Mucosa of rectum (tissue), 2 donors: ENCODE measurements around the gene RCC1.

Experiments
- H3K27ac ChIP-seq, 2 donors: one replicate each; pipeline ENCODE4 v1.7.0; 2013; ENCODE audit warnings: inconsistent platforms in 2 of 2, low read depth in 2 of 2, low read length in 2 of 2
- H3K27me3 ChIP-seq, 2 donors: one replicate each; pipeline ENCODE4 v1.7.0; 2013; ENCODE audit warnings: low read length in 2 of 2; ENCODE audit not compliant: control insufficient read depth in 2 of 2, insufficient read depth in 2 of 2
- H3K36me3 ChIP-seq, 2 donors: one replicate each; pipeline ENCODE4 v1.7.0; 2013; ENCODE audit warnings: low read length in 2 of 2; ENCODE audit not compliant: control insufficient read depth in 2 of 2, insufficient read depth in 2 of 2
- H3K4me1 ChIP-seq, 2 donors: one replicate each; pipeline ENCODE4 v1.7.0; 2013; ENCODE audit warnings: low read length in 2 of 2, mild to moderate bottlenecking in 1 of 2; ENCODE audit not compliant: control insufficient read depth in 2 of 2, insufficient read depth in 2 of 2
- H3K4me3 ChIP-seq, 2 donors: one replicate each; pipeline ENCODE4 v1.7.0; 2013; ENCODE audit warnings: low read length in 2 of 2
- H3K9ac ChIP-seq, 2 donors: one replicate each; pipeline ENCODE4 v1.7.0; 2013; ENCODE audit warnings: low read length in 2 of 2, low read depth in 1 of 2, mild to moderate bottlenecking in 1 of 2
- H3K9me3 ChIP-seq, 2 donors: one replicate each; pipeline ENCODE4 v1.7.0; 2013; ENCODE audit warnings: low read length in 2 of 2; ENCODE audit not compliant: control insufficient read depth in 2 of 2
- donor health status: healthy.
- donor health status: Normal muscosa, but diverticular disease.

RCC1 gene

DNA sequence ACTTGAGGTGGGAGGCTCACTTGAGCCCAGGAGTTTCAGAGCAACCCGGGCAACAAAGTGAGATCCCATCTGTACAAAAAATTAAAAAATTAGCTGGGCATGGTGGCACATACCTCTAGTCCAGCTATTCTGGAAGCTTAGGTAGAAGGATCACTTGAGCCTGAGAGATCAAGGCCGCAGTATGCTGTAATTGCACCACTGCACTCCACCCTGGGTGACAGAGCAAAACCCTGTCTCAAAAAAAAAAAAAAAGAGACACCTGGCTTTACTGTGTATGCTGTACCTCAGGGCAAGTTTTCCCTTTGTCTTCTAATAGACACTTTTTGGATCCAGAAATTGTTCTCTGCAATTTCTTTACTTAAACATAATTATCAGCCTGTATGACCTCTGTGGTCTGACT, 23.1 kb upstream of the RCC1 start:
- Histone ChIP-seq H3K36me3 (peaks cover 25 to 39% of the 10 kb centered on the region in 2 donors), H3K9ac (no peak overlapping the region), H3K27me3 (no peaks in the 10 kb centered on the region)

DNA sequence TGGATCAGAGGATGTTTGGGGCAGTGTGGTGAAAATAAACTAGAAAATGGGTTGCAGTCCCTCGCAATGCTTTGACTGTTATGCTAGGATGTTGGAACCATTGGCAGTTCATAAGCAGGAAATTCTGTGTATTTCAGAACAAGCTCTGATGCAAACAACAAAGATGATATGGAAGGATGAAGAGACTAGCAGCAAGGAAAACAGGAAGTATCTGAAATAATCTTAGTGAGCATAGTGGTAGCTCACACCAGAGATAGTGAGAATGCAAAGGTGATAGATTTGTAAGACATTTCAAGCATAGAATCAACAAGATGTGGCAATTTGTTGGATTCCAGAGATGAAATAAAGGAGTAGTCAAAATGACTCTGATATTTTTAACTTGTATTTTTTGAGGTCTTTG, 11.1 kb upstream of the RCC1 start:
- Histone ChIP-seq H3K4me3 (no peak overlapping the region), H3K27ac (no peak overlapping the region), H3K36me3 (peaks cover 45 to 49% of the 10 kb centered on the region in 2 donors), H3K27me3 (no peaks in the 10 kb centered on the region), H3K9me3 (no peaks in the 10 kb centered on the region), H3K9ac (no peak overlapping the region), H3K4me1 (no peaks in the 10 kb centered on the region)

More for the DNA sequence above, 23.1 kb upstream of the RCC1 start:
- Histone ChIP-seq H3K27ac (no peak overlapping the region), H3K4me3 (no peak overlapping the region), H3K9me3 (no peaks in the 10 kb centered on the region), H3K4me1 (no peaks in the 10 kb centered on the region)

DNA sequence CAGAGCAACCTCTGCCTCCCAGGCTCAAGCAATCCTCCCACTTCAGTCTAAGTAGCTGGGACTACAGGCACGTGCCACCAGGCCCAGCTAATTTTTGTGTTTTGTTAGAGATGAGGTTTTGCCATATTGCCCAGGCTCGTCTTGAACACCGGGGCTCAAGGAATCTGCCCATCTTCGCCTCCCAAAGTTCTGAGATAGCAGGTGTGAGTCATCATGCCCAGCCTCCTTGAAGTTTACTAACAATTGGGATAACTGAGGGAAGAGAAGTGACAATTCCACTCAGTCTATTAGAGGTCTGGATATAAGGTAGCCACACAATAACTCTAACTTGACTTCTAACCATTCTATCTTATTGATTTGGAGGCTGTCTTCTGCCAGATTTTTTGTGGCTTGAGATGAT, 6.3 kb upstream of the RCC1 start:
- peaks cover 0 to 8% of the 10 kb centered on the region in 2 donors for H3K4me1 ChIP-seq
- H3K27me3 ChIP-seq, result no peaks in the 10 kb centered on the region
- no peaks in the 10 kb centered on the region for H3K9me3 ChIP-seq
- H3K36me3 ChIP-seq, result peaks cover 21 to 26% of the 10 kb centered on the region in 2 donors
- H3K27ac ChIP-seq, result no peak overlapping the region
- H3K4me3 ChIP-seq, result no peak overlapping the region
- H3K9ac ChIP-seq, result no peak overlapping the region

DNA sequence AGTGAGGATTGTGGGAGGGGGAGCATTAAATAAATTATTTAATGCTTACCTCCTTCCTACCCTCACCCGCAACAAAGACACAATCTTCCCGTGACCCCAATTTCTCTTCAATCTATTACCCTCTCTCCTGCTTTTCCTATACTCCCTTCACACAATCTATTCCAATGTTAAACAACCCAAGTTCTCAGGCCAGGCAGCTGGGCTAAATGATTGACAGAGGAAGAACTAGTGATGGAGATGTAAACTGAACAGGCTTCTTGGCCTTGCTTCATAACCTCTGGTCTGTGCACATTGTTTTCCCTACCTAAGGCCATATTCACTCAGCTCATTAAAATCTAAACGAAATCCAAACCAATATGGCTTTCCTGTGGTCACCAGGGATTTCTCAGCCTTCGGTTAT, 3.9 kb upstream of the RCC1 start:
- H3K27ac ChIP-seq, result no peak overlapping the region
- H3K27me3 ChIP-seq, result no peaks in the 10 kb centered on the region
- H3K9ac ChIP-seq, result no peak overlapping the region
- peaks cover 0 to 11% of the 10 kb centered on the region in 2 donors for H3K4me1 ChIP-seq
- H3K9me3 ChIP-seq, result no peaks in the 10 kb centered on the region
- no peak overlapping the region for H3K4me3 ChIP-seq
- peaks cover 7 to 9% of the 10 kb centered on the region in 2 donors for H3K36me3 ChIP-seq

DNA sequence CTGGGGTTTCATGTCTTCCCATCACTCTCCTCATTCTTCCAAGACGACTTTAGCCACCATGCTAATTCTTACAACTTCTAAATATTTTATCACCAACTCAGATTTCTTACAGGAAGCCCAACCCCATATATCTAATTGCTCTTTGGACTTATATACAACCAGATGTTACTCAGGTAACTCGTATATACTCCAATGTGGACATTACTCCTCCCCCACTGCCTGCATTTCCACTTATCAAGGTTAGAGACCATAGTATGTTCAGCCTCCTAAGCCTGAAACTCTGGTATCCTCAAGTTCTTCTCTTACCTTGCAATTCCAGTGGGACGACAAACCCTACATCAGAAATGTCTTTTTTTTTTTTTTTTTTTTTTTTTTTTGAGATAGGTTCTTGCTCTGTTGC, 2.7 kb upstream of the RCC1 start:
- Histone ChIP-seq H3K4me1 (peaks cover 5 to 22% of the 10 kb centered on the region in 2 donors), H3K27me3 (no peaks in the 10 kb centered on the region), H3K9ac (no peak overlapping the region)

DNA sequence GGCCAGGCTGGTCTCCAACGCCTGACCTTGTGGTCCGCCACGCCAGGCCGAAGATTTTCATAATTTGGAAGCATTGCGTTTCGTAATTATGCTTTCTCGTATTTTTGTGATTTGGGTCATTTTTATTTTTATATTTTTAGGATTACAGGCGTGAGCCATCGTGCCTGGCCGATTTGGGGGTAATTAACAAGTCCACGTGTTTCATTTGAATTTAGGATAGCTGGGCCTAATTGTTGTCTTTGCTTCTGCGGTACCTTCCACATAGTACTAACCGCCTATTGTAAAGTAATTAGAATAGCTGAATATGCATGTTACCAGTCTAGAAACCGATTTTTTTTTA, 1.0 kb downstream of the RCC1 start:
- Histone ChIP-seq H3K9ac (peak overlapping the region; percentile 84 to 94), H3K27me3 (no peaks in the 10 kb centered on the region), H3K9me3 (no peaks in the 10 kb centered on the region), H3K4me1 (peaks cover 28 to 30% of the 10 kb centered on the region in 2 donors), H3K36me3 (peaks cover 30 to 36% of the 10 kb centered on the region in 2 donors), H3K4me3 (peak overlapping the region; percentile 87 to 98), H3K27ac (peak overlapping the region; percentile 89 to 90)

More for the DNA sequence above, 2.7 kb upstream of the RCC1 start:
- Histone ChIP-seq H3K27ac (peak overlapping the region in 1 of 2 donors; percentile 34), H3K4me3 (no peak overlapping the region), H3K9me3 (no peaks in the 10 kb centered on the region), H3K36me3 (peaks cover 2 to 7% of the 10 kb centered on the region in 2 donors)

DNA sequence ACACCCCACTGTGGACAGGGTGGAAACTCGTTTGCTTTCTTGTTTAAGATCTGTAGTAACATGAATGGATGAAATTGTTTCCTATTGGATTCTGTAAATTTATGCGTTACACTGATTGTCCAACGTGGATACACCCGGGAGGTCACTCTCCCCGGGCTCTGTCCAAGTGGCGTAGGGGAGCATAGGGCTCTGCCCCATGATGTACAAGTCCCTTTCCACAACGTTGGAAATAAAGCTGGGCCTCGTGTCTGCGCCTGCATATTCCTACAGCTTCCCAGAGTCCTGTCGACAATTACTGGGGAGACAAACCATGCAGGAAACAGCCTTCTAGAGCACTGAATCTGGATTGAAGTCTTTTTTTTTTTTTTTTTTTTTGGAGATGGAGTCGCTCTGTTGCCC, 1.4 kb downstream of the RCC1 start:
- peak overlapping the region; percentile 84 to 94 for H3K9ac ChIP-seq
- peak overlapping the region; percentile 89 to 90 for H3K27ac ChIP-seq
- no peaks in the 10 kb centered on the region for H3K27me3 ChIP-seq
- peaks cover 32 to 39% of the 10 kb centered on the region in 2 donors for H3K36me3 ChIP-seq
- H3K4me1 ChIP-seq, result peaks cover 28 to 30% of the 10 kb centered on the region in 2 donors
- H3K9me3 ChIP-seq, result no peaks in the 10 kb centered on the region
- H3K4me3 ChIP-seq, result peak overlapping the region; percentile 87 to 98

DNA sequence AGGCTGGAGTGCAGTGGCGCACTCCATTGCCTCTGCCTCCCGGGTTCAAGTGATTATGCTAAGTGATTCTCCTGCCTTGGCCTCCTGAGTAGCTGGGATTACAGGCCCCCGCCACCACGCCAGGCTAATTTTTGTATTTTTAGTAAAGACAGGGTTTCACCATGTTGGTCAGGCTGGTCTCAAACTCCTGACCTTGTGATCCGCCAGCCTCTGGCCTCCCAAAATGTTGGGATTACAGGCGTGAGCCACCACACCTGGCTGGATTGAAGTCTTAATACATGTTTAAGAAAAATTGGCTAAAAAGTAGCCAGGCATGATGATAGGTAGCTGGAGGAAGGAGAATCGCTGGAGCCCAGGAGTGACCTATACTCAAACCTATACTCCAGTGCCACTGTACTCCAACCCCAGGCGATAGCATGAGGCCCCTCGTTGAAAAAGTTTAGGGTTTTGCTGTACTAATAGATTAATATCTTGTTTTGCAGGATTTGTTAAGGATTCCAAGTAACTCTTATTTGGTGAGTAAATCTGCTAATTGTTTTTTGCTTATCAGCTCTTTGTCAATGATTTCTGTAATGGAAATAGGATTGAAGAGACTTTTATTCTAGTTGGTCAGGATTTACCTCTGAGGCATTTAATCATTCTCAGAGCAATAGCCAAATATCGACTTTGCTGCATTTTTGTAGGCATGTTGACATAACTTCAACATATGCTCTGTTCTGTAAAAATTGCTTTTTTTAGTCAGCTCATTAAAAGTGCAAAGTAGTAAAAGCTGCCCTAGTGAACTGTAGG, 2.0 kb downstream of the RCC1 start:
- Histone ChIP-seq H3K4me3 (peak overlapping the region; percentile 87 to 98), H3K36me3 (peaks cover 37 to 44% of the 10 kb centered on the region in 2 donors), H3K27ac (peak overlapping the region; percentile 89 to 90), H3K4me1 (peaks cover 26 to 30% of the 10 kb centered on the region in 2 donors), H3K9ac (peak overlapping the region; percentile 84 to 94), H3K9me3 (no peaks in the 10 kb centered on the region), H3K27me3 (no peaks in the 10 kb centered on the region)

DNA sequence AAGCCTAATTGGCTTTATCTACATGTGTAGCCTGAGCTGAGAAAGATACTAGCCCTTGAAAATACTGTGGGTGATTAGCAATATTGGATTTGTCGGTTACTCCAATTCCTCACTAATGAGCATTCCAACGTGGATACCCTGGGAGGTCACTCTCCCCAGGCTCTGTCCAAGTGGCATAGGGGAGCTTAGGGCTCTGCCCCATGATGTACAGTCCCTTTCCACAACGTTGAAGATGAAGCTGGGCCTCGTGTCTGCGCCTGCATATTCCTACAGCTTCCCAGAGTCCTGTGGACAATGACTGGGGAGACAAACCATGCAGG, 2.6 kb downstream of the RCC1 start:
- H3K9ac ChIP-seq, result peak overlapping the region; percentile 84 to 94
- H3K9me3 ChIP-seq, result no peaks in the 10 kb centered on the region
- no peaks in the 10 kb centered on the region for H3K27me3 ChIP-seq
- peak overlapping the region in 1 of 2 donors; percentile 26 for H3K27ac ChIP-seq
- peak overlapping the region; percentile 87 to 98 for H3K4me3 ChIP-seq
- peaks cover 37 to 45% of the 10 kb centered on the region in 2 donors for H3K36me3 ChIP-seq
- peaks cover 25 to 31% of the 10 kb centered on the region in 2 donors for H3K4me1 ChIP-seq

DNA sequence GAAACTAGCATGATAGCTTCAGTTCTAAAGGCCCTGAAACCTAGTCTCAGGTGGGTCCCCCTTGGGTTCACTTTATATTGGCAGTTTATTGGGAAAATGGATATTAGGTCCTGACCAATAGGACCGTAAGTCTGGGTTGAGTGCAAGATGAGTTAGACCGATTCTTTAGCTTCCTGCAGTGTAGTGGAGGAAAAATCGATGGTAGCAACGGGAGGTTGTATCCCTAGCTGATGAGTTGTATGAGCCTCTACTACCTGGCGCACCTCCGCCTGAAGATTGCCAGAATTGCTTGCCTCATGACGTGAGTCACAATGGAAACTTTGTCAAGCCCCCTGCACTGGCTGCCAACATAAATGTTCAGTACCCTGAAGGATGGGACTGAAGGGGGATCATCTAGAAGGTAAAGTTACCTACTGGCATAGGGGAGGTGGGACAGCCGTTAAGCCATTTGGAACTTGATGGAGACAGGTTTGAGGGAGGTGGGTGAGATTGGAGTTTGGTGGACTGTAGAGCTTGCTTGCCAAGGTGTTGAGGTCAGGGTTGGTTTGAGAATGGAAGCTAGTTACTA, 3.9 kb downstream of the RCC1 start:
- Histone ChIP-seq H3K4me3 (peak overlapping the region in 1 of 2 donors; percentile 46), H3K4me1 (peaks cover 25 to 32% of the 10 kb centered on the region in 2 donors), H3K27me3 (no peaks in the 10 kb centered on the region), H3K9ac (no peak overlapping the region), H3K9me3 (no peaks in the 10 kb centered on the region), H3K27ac (peak overlapping the region in 1 of 2 donors; percentile 6), H3K36me3 (peaks cover 37 to 48% of the 10 kb centered on the region in 2 donors)
